GM23338 (cell line): Measurements from ENCODE around the gene FTCD. TPM values are rescaled to one million over a fixed set of nuclear protein-coding genes. Genes with fewer than 3 reads are reported as not detected.

Experiments used
- ATAC-seq: fragments of 200-7000 bp; cut with Tn5 transposase; 3 replicates; pipeline ENCODE4 v1.9.1; 2020
- DNase-seq: peaks from one replicate; pipeline ENCODE4 v3.0.0-alpha.2; 2015; ENCODE audit warnings: low spot score
- H2AFZ ChIP-seq: fragments of 200-600 bp; sonication (generic); 2 replicates; pipeline ENCODE4 v1.8.0; 2016; ENCODE audit warnings: antibody characterized with exemption, mild to moderate bottlenecking, moderate library complexity
- H3F3A ChIP-seq: fragments of 200-600 bp; sonication (generic); replicated peaks from 2 replicates; pipeline ENCODE4 v1.8.0; 2017; ENCODE audit warnings: antibody characterized with exemption, mixed run types, low read depth
- H3K27ac ChIP-seq: fragments of 200-600 bp; sonication (generic); 2 replicates; pipeline ENCODE4 v1.6.1; 2016; ENCODE audit warnings: low read depth
- H3K27me3 ChIP-seq: fragments of 200-600 bp; sonication (generic); 2 replicates; pipeline ENCODE4 v1.8.0; 2016; ENCODE audit warnings: mild to moderate bottlenecking, mixed run types, moderate library complexity; ENCODE audit not compliant: insufficient read depth
- H3K36me3 ChIP-seq: fragments of 200-600 bp; sonication (generic); 2 replicates; pipeline ENCODE4 v1.8.0; 2016; ENCODE audit warnings: mild to moderate bottlenecking; ENCODE audit not compliant: insufficient read depth
- H3K4me1 ChIP-seq: fragments of 200-600 bp; sonication (generic); 2 replicates; pipeline ENCODE4 v1.8.0; 2016; ENCODE audit warnings: mild to moderate bottlenecking, moderate library complexity; ENCODE audit not compliant: insufficient read depth
- H3K4me2 ChIP-seq: fragments of 200-600 bp; sonication (generic); 2 replicates; pipeline ENCODE4 v1.7.1; 2017; ENCODE audit warnings: mixed run types
- H3K4me3 ChIP-seq: fragments of 200-600 bp; sonication (generic); 2 replicates; pipeline ENCODE4 v1.6.1; 2016; ENCODE audit warnings: mixed run types
- H3K79me2 ChIP-seq: fragments of 200-600 bp; sonication (generic); replicated peaks from 2 replicates; pipeline ENCODE4 v1.8.0; 2017; ENCODE audit warnings: mild to moderate bottlenecking; ENCODE audit not compliant: insufficient read depth
- H3K9me2 ChIP-seq: fragments of 200-600 bp; sonication (generic); 2 replicates; pipeline ENCODE4 v1.8.0; 2017; ENCODE audit not compliant: insufficient read depth
- H4K20me1 ChIP-seq: fragments of 200-600 bp; sonication (generic); replicated peaks from 2 replicates; pipeline ENCODE4 v1.8.0; 2017; ENCODE audit warnings: mild to moderate bottlenecking; ENCODE audit not compliant: insufficient read depth
- H3K27ac Mint-ChIP-seq: 2 replicates; pipeline ENCODE4 v1.8.0; 2020; ENCODE audit warnings: inconsistent platforms, mild to moderate bottlenecking, moderate library complexity, mixed read lengths
- H3K27me3 Mint-ChIP-seq: 3 replicates; pipeline ENCODE4 v1.8.0; 2022; ENCODE audit warnings: low read depth, mild to moderate bottlenecking, moderate library complexity, mixed read lengths, inconsistent platforms; ENCODE audit not compliant: insufficient read depth, poor library complexity
- H3K36me3 Mint-ChIP-seq: 3 replicates; pipeline ENCODE4 v1.8.0; 2021; ENCODE audit warnings: low read depth, mild to moderate bottlenecking, inconsistent platforms, moderate library complexity, mixed read lengths
- H3K4me1 Mint-ChIP-seq: 3 replicates; pipeline ENCODE4 v1.8.0; 2020; ENCODE audit warnings: mild to moderate bottlenecking, inconsistent platforms, mixed read lengths
- H3K4me3 Mint-ChIP-seq: 3 replicates; pipeline ENCODE4 v1.8.0; 2021; ENCODE audit warnings: moderate library complexity, mild to moderate bottlenecking, inconsistent platforms, mixed read lengths
- H3K9me3 Mint-ChIP-seq: 3 replicates; pipeline ENCODE4 v1.8.0; 2020; ENCODE audit warnings: moderate library complexity, mild to moderate bottlenecking, inconsistent platforms, mixed read lengths
- CREB1 ChIP-seq: fragments of 250-450 bp; sonication (Bioruptor Pico); IDR thresholded peaks from 2 replicates; pipeline ENCODE4 v1.5.0; 2020; ENCODE audit warnings: low read depth, mild to moderate bottlenecking, moderate library complexity
- EZH2 ChIP-seq: fragments of 200-600 bp; sonication (generic); IDR thresholded peaks from one replicate; pipeline ENCODE4 v1.8.0; 2017; ENCODE audit warnings: antibody characterized with exemption, mild to moderate bottlenecking, low read depth; ENCODE audit not compliant: unreplicated experiment
- POLR2AphosphoS5 ChIP-seq: IDR thresholded peaks from 2 replicates; pipeline ENCODE4 v1.6.1; 2016; ENCODE audit warnings: antibody characterized with exemption, low read depth
- STAT1 ChIP-seq: IDR thresholded peaks from one replicate; pipeline ENCODE4 v1.6.1; 2016; ENCODE audit warnings: antibody characterized with exemption; ENCODE audit not compliant: unreplicated experiment
- ZNF114 ChIP-seq: fragments of 250-450 bp; sonication (Bioruptor Pico); IDR thresholded peaks from 2 replicates; pipeline ENCODE4 v1.5.0; 2020; ENCODE audit warnings: mild to moderate bottlenecking, moderate library complexity
- ZNF462 ChIP-seq: fragments of 250-450 bp; sonication (Bioruptor Pico); IDR thresholded peaks from 2 replicates; pipeline ENCODE4 v1.5.0; 2020; ENCODE audit warnings: mild to moderate bottlenecking, moderate library complexity
- polyA plus RNA-seq: library from polyadenylated mRNA; unstranded; fragments of >200 nt; fragmentation: Nextera tagmentation; extraction: Ambion mirVana; gene quantifications from 2 replicates; pipeline ENCODE4 v1.2.1, GENCODE V29; 2016
- total RNA-seq: library from RNA; depleted of rRNA; stranded (reverse); fragments of >200 nt; shearing (Covaris generic); gene quantifications from 2 replicates; pipeline ENCODE4 v1.2.3, GENCODE V29; 2014

FTCD gene
- total and polyA plus RNA-seq, 2 experiments from 2014 or later, result 0.90 to 2.3 TPM

- Histone ChIP-seq H3K79me2 (no peaks in the 10 kb centered on the region), H3F3A (no peaks in the 10 kb centered on the region), H3K4me1 (no peaks in the 10 kb centered on the region), H3K9me2 (no peaks in the 10 kb centered on the region), H3K36me3 (no peaks in the 10 kb centered on the region), H3K4me3 (no peak overlapping the region), H3K27ac (no peak overlapping the region), H3K27me3 (no peaks in the 10 kb centered on the region), H4K20me1 (no peaks in the 10 kb centered on the region), H2AFZ (no peak overlapping the region), H3K4me2 (no peak overlapping the region)
- Mint-ChIP-seq H3K36me3 (peaks cover 13% of the 10 kb centered on the region; the same call in 2 of the 3 replicates), H3K4me3 (no peak overlapping the region), H3K9me3 (no peaks in the 10 kb centered on the region), H3K27ac (no peak overlapping the region), H3K27me3 (peaks cover 4% of the 10 kb centered on the region), H3K4me1 (no peaks in the 10 kb centered on the region)
- TF ChIP-seq POLR2AphosphoS5, result no peak
- ATAC-seq, result no peak
- no peak for DNase-seq
Observed at GRCh38 chr21:46121286-46122221, 33.8 kb downstream of the FTCD start.

GRCh38 chr21:46120301-46121285, 34.8 kb downstream of the FTCD start:
- H3K27ac Mint-ChIP-seq, result no peak overlapping the region
- Histone ChIP-seq H3K36me3 (no peaks in the 10 kb centered on the region), H3K4me2 (no peak overlapping the region), H3F3A (no peaks in the 10 kb centered on the region), H2AFZ (no peak overlapping the region), H4K20me1 (no peaks in the 10 kb centered on the region), H3K4me1 (no peaks in the 10 kb centered on the region), H3K4me3 (no peak overlapping the region), H3K79me2 (no peaks in the 10 kb centered on the region), H3K27ac (no peak overlapping the region), H3K9me2 (no peaks in the 10 kb centered on the region), H3K27me3 (no peaks in the 10 kb centered on the region)
- no peak overlapping the region for H3K4me3 Mint-ChIP-seq
- H3K4me1 Mint-ChIP-seq, result no peaks in the 10 kb centered on the region
- DNase-seq (no peak), ATAC-seq (no peak)
- H3K36me3 Mint-ChIP-seq, result peaks cover 13% of the 10 kb centered on the region; the same call in 2 of the 3 replicates
- H3K27me3 Mint-ChIP-seq, result peaks cover 4% of the 10 kb centered on the region
- H3K9me3 Mint-ChIP-seq, result no peaks in the 10 kb centered on the region
- no peak for TF ChIP-seq STAT1

- DNase-seq (no peak), ATAC-seq (no peak; the same call in 2 of the 3 replicates)
- Histone ChIP-seq H3K4me1 (no peaks in the 10 kb centered on the region), H3K27ac (no peak overlapping the region), H3K36me3 (peaks cover 4% of the 10 kb centered on the region), H3K79me2 (no peaks in the 10 kb centered on the region), H3K4me2 (no peak overlapping the region), H3K4me3 (no peak overlapping the region), H4K20me1 (no peaks in the 10 kb centered on the region), H2AFZ (no peak overlapping the region), H3K9me2 (no peaks in the 10 kb centered on the region), H3F3A (no peaks in the 10 kb centered on the region), H3K27me3 (no peaks in the 10 kb centered on the region)
- Mint-ChIP-seq H3K9me3 (0 out of 3 replicates have a peak, but pooled peaks cover 3% of the 10 kb centered on the region), H3K4me1 (no peaks in the 10 kb centered on the region), H3K36me3 (peaks cover 20% of the 10 kb centered on the region), H3K27ac (no peak overlapping the region), H3K4me3 (no peak overlapping the region), H3K27me3 (peaks cover 3% of the 10 kb centered on the region)
- no peak for TF ChIP-seq ZNF114 (CRISPR knock-in tag)
- no peak for TF ChIP-seq EZH2
- TF ChIP-seq CREB1, result no peak
- no peak for TF ChIP-seq STAT1
- TF ChIP-seq POLR2AphosphoS5, result no peak
- TF ChIP-seq ZNF462, result no peak
Observed at GRCh38 chr21:46119637-46120271, 35.6 kb downstream of the FTCD start.
